BLaER1 treated with 17β-estradiol and CSF1 and Interleukin-3, amounts not matched to agents 10 nM and 100 nM (cell line): ENCODE data around the gene SYNJ1.

ENCODE experiments used
- H3K27ac ChIP-seq, 11 experiments: shearing (Covaris generic); formaldehyde crosslinking; 2 replicates each; pipeline ENCODE4 v1.8.1; 2022
- H3K27me3 ChIP-seq, 11 experiments: shearing (Covaris generic); formaldehyde crosslinking; 2 replicates each; pipeline ENCODE4 v1.8.1; 2022
- H3K36me3 ChIP-seq, 11 experiments: shearing (Covaris generic); formaldehyde crosslinking; 2 replicates each; pipeline ENCODE4 v1.8.1; 2022
- H3K4me1 ChIP-seq, 10 experiments: shearing (Covaris generic); formaldehyde crosslinking; 2 replicates each; pipeline ENCODE4 v1.8.1; 2022
- H3K4me2 ChIP-seq, 11 experiments: shearing (Covaris generic); formaldehyde crosslinking; 2 replicates each; pipeline ENCODE4 v1.8.1; 2022
- H3K4me3 ChIP-seq, 10 experiments: shearing (Covaris generic); formaldehyde crosslinking; 2 replicates each; pipeline ENCODE4 v1.8.1; 2022
- H3K9ac ChIP-seq, 11 experiments: shearing (Covaris generic); formaldehyde crosslinking; 2 replicates each; pipeline ENCODE4 v1.8.1; 2022
- H3K9me3 ChIP-seq, 11 experiments: shearing (Covaris generic); formaldehyde crosslinking; replicated peaks in 1 of 11; 2 replicates each; pipeline ENCODE4 v1.8.1; 2022
- H4K20me1 ChIP-seq, 11 experiments: shearing (Covaris generic); formaldehyde crosslinking; 2 replicates each; pipeline ENCODE4 v1.8.1; 2022
- Cebpa-rat ChIP-seq, 11 experiments: shearing (Covaris generic); IDR thresholded peaks; 2 replicates each; pipeline ENCODE4 v1.8.1; 2022

The SYNJ1 gene

GRCh38 chr21:32580949-32581348, 146.9 kb downstream of the SYNJ1 start:
- no peak overlapping the region for H3K4me3 ChIP-seq
- no peaks in the 10 kb centered on the region; a peak in 1 of 22 replicates for H4K20me1 ChIP-seq
- H3K27me3 ChIP-seq, result no peaks in the 10 kb centered on the region

More at GRCh38 chr21:32580949-32581348, 146.9 kb downstream of the SYNJ1 start:
- Histone ChIP-seq H3K9me3 (no peaks in the 10 kb centered on the region), H3K27ac (no peak overlapping the region), H3K36me3 (peaks cover 0 to 12% (median 0%) of the 10 kb centered on the region in 11 experiments; a peak in 7 of 22 replicates), H3K9ac (no peak overlapping the region), H3K4me2 (no peak overlapping the region), H3K4me1 (no peaks in the 10 kb centered on the region)
- TF ChIP-seq Cebpa-rat (IDR thresholded peaks at IDR 0.05), result no peak
